ENCODE measurements around the gene VAV2. TPM values are rescaled to one million over a fixed set of nuclear protein-coding genes. Genes with fewer than 3 reads are reported as not detected.

The VAV2 gene
- total and polyA plus RNA-seq, 9 of the 15 experiments (the other 6 are each of a cell fraction or from before 2014, with no cell fraction given) = 0.01 to 2.7 (median 1.0) TPM; not detected in 1

- H3K79me2 ChIP-seq (ENCODE audit: control insufficient read depth, insufficient read depth, low read length) = no peaks in the 10 kb centered on the region
These were observed 86.6 kb downstream of the VAV2 start for GRCh38 chr9:133905493-133905892.

More at GRCh38 chr9:133905493-133905892, 86.6 kb downstream of the VAV2 start:
- no peak overlapping the region for H3K27ac ChIP-seq (ENCODE audit: extremely low read depth, low read depth, low read length)
- no peak overlapping the region for H3K9ac ChIP-seq (ENCODE audit: insufficient read depth in 1 of 2, low read depth in 2 of 2, low read length in 2 of 2)
- no peak for FAIRE-seq
- no peak overlapping the region for H3K4me3 ChIP-seq
- in situ Hi-C loops (cut with MboI) (no loop called here), intact Hi-C loops (cut with micrococcal nuclease) (no loop called here)
- peaks cover 0 to 14% of the 10 kb centered on the region in 2 experiments; a peak in 2 of 5 replicates for H3K4me1 ChIP-seq (replicated peaks in 1 of 2; ENCODE audit: control insufficient read depth in 2 of 2, insufficient read depth in 2 of 2, low read length in 2 of 2)
- no peaks in the 10 kb centered on the region for H3K36me3 ChIP-seq (ENCODE audit: control insufficient read depth, insufficient read depth, low read length)
- ChIA-PET CTCF (ENCODE audit: low intra/inter-chr PET ratio) (no interaction called here), POLR2A (interaction anchor here (0.9 to 1.3 kb wide), 2 partner anchors 36 to 90 kb away, joined by 3 read pairs; no protein-coding TSS in a partner anchor)
- no peak overlapping the region for H3K4me2 ChIP-seq (ENCODE audit: insufficient read depth, low read length)
- peaks cover 18% of the 10 kb centered on the region for H4K20me1 ChIP-seq (replicated peaks; ENCODE audit: control insufficient read depth, insufficient read depth, low read length)
- no peak for DNase-seq (ENCODE audit: extremely low read depth in 1 of 4, low spot score in 3 of 4)
- H2AFZ ChIP-seq (ENCODE audit: low read depth, low read length) = no peak overlapping the region
- peaks cover 24 to 81% of the 10 kb centered on the region in 2 experiments; a peak in 4 of 5 replicates for H3K27me3 ChIP-seq (ENCODE audit: control insufficient read depth in 2 of 2, insufficient read depth in 2 of 2, low read length in 2 of 2)
- BruUV-seq (replicated peaks) = no TSS peak
- TF ChIP-seq NONO (IDR thresholded peaks at IDR 0.05; ENCODE audit: low read depth in 2 of 2, low read length in 1 of 2) (no peak), FIP1L1 (IDR thresholded peaks at IDR 0.05; ENCODE audit: low read depth, low read length, poor library complexity, severe bottlenecking) (no peak)
- TF ChIP-seq, protein P1, sequence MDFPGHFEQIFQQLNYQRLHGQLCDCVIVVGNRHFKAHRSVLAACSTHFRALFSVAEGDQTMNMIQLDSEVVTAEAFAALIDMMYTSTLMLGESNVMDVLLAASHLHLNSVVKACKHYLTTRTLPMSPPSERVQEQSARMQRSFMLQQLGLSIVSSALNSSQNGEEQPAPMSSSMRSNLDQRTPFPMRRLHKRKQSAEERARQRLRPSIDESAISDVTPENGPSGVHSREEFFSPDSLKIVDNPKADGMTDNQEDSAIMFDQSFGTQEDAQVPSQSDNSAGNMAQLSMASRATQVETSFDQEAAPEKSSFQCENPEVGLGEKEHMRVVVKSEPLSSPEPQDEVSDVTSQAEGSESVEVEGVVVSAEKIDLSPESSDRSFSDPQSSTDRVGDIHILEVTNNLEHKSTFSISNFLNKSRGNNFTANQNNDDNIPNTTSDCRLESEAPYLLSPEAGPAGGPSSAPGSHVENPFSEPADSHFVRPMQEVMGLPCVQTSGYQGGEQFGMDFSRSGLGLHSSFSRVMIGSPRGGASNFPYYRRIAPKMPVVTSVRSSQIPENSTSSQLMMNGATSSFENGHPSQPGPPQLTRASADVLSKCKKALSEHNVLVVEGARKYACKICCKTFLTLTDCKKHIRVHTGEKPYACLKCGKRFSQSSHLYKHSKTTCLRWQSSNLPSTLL (IDR thresholded peaks at IDR 0.05) = no peak
- no peak for ATAC-seq
- no peaks in the 10 kb centered on the region for H3K9me1 ChIP-seq (ENCODE audit: control insufficient read depth, insufficient read depth, low read length)
- WGBS (ENCODE audit: insufficient coverage, low coverage, missing lambda C conversion rate) = 0% methylated on average over 5 of the region's 6 CpGs
- no peaks in the 10 kb centered on the region for H3K9me3 ChIP-seq (replicated peaks; ENCODE audit: control insufficient read depth, insufficient read depth, low read depth, low read length)

All from K562 (cell line).